Measurements from ENCODE around the gene LTB4R. TPM values are rescaled to one million over a fixed set of nuclear protein-coding genes. Genes with fewer than 3 reads are reported as not detected.

LTB4R gene
- total RNA-seq, 1 donor from 2014 or later, result 10.7 TPM

Other genes with a start within 250 kb of the LTB4R start
- gene CPNE6, start 239.9 kb upstream of the LTB4R start, total RNA-seq, result not detected in 2 replicates
- 62.7 and 62.8 TPM in 2 replicates for gene PCK2, start 217.2 kb upstream of the LTB4R start, total RNA-seq
- 67.2 and 77.3 TPM in 2 replicates for gene DCAF11, start 196.7 kb upstream of the LTB4R start, total RNA-seq
- gene NRL, start 196.6 kb upstream of the LTB4R start, total RNA-seq, result 1.6 and 1.8 TPM in 2 replicates
- gene FITM1, start 180.8 kb upstream of the LTB4R start, total RNA-seq, result 1.0 and 1.2 TPM in 2 replicates
- 340 and 342 TPM in 2 replicates for gene PSME1, start 175.3 kb upstream of the LTB4R start, total RNA-seq
- 26.4 and 30.4 TPM in 2 replicates for gene EMC9, start 169.9 kb upstream of the LTB4R start, total RNA-seq
- gene PSME2, start 164.9 kb upstream of the LTB4R start, total RNA-seq, result 567 TPM in 2 replicates
- gene RNF31, start 164.0 kb upstream of the LTB4R start, total RNA-seq, result 80.4 and 92.0 TPM in 2 replicates
- 124 and 129 TPM in 2 replicates for gene IRF9, start 150.2 kb upstream of the LTB4R start, total RNA-seq
- 20.0 and 28.2 TPM in 2 replicates for gene REC8, start 139.4 kb upstream of the LTB4R start, total RNA-seq
- gene IPO4, start 122.7 kb upstream of the LTB4R start, total RNA-seq, result 77.0 and 80.4 TPM in 2 replicates
- 27.8 and 30.8 TPM in 2 replicates for gene TM9SF1, start 116.1 kb upstream of the LTB4R start, total RNA-seq
- 0.21 TPM in 1 of 2 replicates, not detected in the other for gene TSSK4, start 105.8 kb upstream of the LTB4R start, total RNA-seq
- gene CHMP4A, start 98.0 kb upstream of the LTB4R start, total RNA-seq, result 80.0 and 82.4 TPM in 2 replicates
- 13.2 and 13.5 TPM in 2 replicates for gene MDP1, start 95.4 kb upstream of the LTB4R start, total RNA-seq
- 194 and 202 TPM in 2 replicates for gene NEDD8, start 79.1 kb upstream of the LTB4R start, total RNA-seq
- 36.3 and 43.8 TPM in 2 replicates for gene GMPR2, start 78.6 kb upstream of the LTB4R start, total RNA-seq
- gene TINF2, start 68.9 kb upstream of the LTB4R start, total RNA-seq, result 81.1 and 87.3 TPM in 2 replicates
- 3.4 and 4.4 TPM in 2 replicates for gene TGM1, start 48.3 kb upstream of the LTB4R start, total RNA-seq
- 33.9 and 38.4 TPM in 2 replicates for gene RABGGTA, start 39.9 kb upstream of the LTB4R start, total RNA-seq
- gene DHRS1, start 11.7 kb upstream of the LTB4R start, total RNA-seq, result 9.7 and 10.4 TPM in 2 replicates
- gene NOP9, start 11.7 kb upstream of the LTB4R start, total RNA-seq, result 39.7 and 42.0 TPM in 2 replicates
- gene CIDEB, start 3.5 kb upstream of the LTB4R start, total RNA-seq, result 19.6 and 24.7 TPM in 2 replicates
- 7.9 and 9.5 TPM in 2 replicates for gene LTB4R2, start 1.4 kb upstream of the LTB4R start, total RNA-seq
- gene ADCY4, start 23.6 kb downstream of the LTB4R start, total RNA-seq, result 1.5 and 2.3 TPM in 2 replicates
- gene RIPK3, start 28.5 kb downstream of the LTB4R start, total RNA-seq, result 13.2 and 15.4 TPM in 2 replicates
- gene NFATC4, start 56.7 kb downstream of the LTB4R start, total RNA-seq, result 0.21 TPM in 1 of 2 replicates, not detected in the other
- 0.02 and 0.34 TPM in 2 replicates for gene NYNRIN, start 87.5 kb downstream of the LTB4R start, total RNA-seq
- gene CBLN3, start 118.2 kb downstream of the LTB4R start, total RNA-seq, result 5.4 and 5.5 TPM in 2 replicates
- 72.6 and 75.3 TPM in 2 replicates for gene KHNYN, start 118.5 kb downstream of the LTB4R start, total RNA-seq
- gene SDR39U1, start 131.3 kb downstream of the LTB4R start, total RNA-seq, result 40.8 and 47.7 TPM in 2 replicates
- gene CMA1, start 196.8 kb downstream of the LTB4R start, total RNA-seq, result 0.25 TPM in 1 of 2 replicates, not detected in the other